HG03064 (cell line): ENCODE measurements around the gene PSEN2.
"Not testable (repeated sequence)": the region's sequence is repeated elsewhere in the genome, so short reads cannot be mapped to it uniquely, and the experiment has no call there.

Experiments used
- ATAC-seq: cut with Tn5 transposase; IDR thresholded peaks from one replicate; pipeline ENCODE4 v1.9.1; 2021; ENCODE audit warnings: low read depth; ENCODE audit not compliant: unreplicated experiment

Gene PSEN2

DNA sequence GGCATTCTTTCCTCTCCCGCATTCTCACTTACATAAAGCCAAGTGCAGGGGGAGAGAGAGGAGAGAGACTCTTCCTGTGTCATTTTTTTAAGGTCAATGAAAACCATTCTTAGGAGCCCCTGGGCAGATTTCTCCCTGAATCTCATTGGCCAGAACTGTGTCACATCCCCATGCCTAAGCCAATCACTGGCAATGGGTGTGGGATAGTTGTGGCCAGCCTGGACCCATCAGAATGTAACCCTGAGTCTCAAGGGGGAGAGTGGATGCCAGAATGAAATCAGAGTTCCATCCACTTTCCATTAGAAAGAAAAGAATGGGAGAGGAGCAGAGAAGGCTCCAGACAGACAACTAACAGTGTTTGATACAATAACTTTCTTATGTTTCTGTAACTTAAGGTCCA is 38.5 kb downstream of the PSEN2 start:
- ATAC-seq = no peak

GRCh38 chr1:226912587-226913176 is 42.3 kb downstream of the PSEN2 start:
- peak; percentile 65 for ATAC-seq

- ATAC-seq = peak; percentile 25
These were observed 45.2 kb downstream of the PSEN2 start for GRCh38 chr1:226915672-226915995.

DNA sequence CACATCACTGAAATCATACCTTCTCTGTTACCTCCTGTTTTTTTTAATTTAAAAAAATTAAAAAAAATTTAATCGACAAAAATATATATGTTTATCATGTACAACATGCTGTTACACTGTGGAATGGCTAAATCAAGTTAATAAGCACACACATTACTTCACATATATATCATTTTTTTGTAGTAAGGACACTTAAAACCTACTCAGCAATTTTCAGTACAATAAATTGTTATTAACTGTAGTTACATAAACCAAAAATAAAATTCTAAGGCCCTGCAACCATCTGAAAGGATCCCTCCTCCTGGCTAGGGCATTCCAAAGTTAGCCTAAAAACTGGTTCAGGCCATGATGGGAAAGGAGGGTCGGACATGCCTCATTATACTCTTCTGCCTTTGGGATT is 46.1 kb downstream of the PSEN2 start:
- ATAC-seq = no peak

- no peak for ATAC-seq
These were observed 49.2 kb downstream of the PSEN2 start for GRCh38 chr1:226919587-226919986.

GRCh38 chr1:226919995-226920394 is 49.6 kb downstream of the PSEN2 start:
- ATAC-seq = no peak

DNA sequence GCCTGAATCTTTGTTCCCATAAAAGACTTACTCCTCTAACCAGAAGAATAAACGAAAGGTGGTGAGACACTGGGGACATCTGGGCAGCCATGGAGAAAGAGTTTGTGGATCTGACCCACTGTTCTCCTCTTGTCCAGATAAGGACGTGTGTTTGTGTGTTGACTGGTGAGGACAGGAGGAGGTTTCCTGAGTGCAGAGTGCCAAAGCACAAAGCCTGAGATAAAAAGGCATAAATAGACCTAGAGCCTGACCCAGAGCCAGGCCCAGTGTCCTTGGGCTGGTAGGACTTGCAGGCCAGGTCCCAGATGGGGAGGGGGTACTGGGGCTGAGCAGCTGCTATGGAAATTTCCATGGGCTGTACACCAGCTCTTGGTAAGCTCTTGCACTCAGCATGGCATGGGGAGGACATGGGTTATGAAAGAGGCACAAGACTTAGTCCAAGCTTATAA is 50.1 kb downstream of the PSEN2 start:
- no peak for ATAC-seq

- no peak for ATAC-seq
These were observed 51.1 kb downstream of the PSEN2 start for GRCh38 chr1:226921504-226921903.

DNA sequence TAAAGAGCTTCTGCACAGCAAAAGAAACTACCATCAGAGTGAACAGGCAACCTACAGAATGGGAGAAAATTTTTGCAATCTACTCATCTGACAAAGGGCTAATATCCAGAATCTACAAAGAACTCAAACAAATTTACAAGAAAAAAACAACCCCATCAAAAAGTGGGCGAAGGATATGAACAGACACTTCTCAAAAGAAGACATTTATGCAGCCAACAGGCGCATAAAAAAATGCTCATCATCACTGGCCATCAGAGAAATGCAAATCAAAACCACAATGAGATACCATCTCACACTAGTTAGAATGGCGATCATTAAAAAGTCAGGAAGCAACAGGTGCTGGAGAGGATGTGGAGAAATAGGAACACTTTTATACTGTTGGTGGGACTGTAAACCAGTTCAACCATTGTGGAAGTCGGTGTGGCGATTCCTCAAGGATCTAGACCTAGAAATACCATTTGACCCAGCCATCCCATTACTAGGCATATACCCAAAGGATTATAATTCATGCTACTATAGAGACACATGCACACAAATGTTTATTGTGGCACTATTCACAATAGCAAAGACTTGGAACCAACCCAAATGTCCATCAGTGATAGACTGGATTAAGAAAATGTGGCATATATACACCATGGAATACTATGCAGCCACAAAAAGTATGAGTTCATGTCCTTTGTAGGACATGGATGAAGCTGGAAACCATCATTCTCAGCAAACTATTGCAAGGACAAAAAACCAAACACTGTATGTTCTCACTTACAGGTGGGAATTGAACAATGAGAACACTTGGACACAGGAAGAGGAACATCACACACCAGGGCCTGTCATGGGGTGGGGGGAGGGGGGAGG is 59.1 kb downstream of the PSEN2 start:
- ATAC-seq = not testable (repeated sequence)

DNA sequence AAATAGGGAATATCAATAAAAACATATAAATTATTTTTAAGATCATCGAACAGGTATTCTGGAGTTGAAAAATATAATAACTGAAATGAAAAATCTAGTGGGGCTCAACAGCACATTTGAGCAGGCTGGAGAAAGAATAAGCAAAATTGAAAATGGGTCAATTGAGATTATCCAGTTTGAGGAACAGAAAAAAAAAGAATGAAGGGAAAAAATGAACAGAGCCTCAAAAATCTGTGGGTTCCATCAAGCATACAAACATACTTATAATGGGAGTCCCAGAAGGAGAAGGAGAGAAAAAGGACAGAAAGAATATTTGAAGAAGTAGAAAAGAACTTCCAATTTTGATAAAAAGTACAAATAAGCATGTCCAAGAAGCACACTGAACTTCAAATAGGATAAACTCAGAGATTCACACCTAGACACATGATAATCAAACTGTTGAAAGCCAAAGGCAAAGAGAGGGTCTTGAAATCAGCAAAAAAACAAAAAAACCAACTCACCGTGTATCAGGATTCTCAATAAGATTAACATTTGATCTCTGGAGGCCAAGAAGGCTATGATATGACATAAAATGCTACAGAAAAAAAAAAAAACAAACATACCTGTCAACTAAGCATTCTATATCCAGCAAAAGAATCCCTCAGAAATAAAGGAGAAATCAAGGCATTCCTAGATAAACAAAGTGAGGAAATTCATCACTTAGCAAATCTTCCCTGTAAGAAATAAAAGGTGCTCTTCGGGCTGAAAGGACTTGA is 64.2 kb downstream of the PSEN2 start:
- ATAC-seq = no peak

DNA sequence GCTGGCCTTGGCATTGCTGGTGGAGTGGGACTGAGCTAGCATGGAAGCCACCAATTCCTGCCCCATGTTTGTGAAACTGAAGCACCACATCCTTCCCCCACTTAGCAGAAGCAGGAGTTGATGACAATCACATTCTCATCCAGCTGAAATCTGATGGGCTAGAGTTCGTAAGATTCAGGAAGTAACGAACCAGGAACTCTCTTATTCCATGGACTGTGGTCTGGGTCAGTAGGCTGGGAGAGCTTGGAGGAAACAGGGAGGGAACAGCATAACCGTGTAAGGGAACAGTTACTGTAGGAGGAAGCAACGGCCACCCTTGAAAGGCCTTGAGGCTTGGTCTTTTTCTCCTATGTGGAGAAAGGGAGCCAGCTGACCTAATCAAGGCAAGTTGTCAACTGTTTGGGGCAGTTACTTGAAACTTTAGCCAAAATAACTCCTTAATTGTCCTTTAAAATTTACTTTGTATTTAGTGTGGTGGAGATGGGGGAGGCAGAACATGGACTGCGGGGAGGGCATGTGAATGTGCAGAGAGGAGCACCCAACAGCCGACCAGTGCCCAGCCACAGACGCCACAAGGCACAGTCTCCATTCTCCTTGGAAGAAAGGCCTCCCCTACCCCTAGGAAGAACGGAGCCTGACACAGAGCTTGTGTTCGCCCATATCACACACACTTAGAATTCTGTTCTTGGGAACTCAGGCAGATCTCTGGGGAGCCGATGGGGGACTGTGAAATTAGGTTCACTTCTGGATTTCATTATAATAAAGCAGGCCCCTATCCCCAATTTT is 67.7 kb downstream of the PSEN2 start:
- ATAC-seq = no peak

DNA sequence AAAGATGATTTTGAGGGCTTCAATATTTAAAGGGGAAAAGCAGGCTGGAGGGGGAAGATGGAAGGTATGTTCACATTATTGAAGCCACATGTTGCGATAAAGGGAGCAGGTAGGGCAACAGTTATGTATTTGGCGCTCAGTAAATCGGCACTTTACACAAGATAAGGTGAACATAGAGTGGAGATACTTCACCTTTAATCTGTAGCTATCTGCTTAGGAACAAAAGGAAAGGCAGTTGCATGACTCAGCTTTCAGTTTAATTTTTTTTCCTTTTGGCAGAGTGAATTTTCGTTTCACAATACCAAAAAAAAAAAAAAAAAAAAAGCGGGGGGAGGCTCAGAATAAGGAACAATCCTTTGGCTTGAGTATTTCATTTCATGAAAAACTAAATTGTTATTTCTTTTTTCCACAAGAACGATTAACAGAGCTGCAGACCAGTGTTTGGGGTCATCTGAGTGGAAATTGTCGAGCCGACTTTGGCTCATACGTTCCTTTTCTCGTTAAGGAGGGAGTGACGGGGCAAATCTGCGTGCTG is 68.6 kb downstream of the PSEN2 start:
- ATAC-seq = no peak

DNA sequence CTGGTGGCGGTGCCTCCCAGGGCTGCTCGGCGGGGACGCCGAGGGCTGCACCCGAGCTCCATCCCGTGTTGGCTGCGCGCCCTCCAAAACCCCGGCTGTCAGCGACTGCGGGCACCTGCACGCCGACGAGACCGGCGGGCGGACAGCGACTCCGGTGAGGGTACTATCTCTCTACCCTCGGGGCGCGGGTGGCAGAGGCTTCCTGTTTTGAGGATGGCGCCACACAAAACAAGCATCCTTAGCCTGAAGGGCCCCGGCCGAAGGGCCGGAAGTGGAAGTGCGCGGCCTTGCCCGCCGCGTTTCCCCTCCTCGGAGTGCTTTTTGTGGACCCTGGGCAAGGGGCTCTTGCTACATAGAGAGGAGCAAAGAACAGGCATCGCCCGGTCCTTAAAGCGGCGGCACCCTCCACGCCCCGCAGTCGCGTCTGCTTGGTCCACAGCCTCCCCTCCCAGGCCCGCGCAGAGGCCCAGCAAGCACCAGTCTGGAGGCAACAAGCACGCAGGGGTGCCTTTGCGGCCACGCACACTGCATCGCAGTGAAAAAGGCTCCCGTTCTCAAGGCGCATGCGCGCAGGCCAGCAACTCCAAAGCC is 69.1 kb downstream of the PSEN2 start:
- ATAC-seq = peak; percentile 37

- peak; percentile 93 for ATAC-seq
These were observed 69.8 kb downstream of the PSEN2 start, which contains the start of gene COQ8A for GRCh38 chr1:226940029-226940805. COQ8A (plus strand) TSS chr1:226940294; CDS start chr1:226961386, 21,092 bp downstream.

DNA sequence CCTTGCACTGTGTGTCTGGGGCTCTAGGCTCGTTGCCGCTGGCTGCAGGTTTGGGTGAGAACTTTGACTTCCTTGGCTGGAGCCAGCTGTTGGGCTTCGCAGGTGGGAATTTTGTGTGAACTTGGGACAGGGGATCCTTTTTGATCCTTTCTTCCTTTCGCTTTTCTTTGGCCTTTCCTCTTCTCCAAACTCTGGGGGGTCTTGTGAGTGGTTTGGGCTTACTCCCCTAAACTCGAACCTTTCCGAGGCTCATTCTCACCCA is 70.3 kb downstream of the PSEN2 start:
- ATAC-seq = no peak

GRCh38 chr1:226942392-226942791 is 72.0 kb downstream of the PSEN2 start:
- no peak for ATAC-seq

GRCh38 chr1:226943156-226943555 is 72.7 kb downstream of the PSEN2 start:
- ATAC-seq = no peak

GRCh38 chr1:226943927-226944326 is 73.5 kb downstream of the PSEN2 start:
- ATAC-seq = no peak

DNA sequence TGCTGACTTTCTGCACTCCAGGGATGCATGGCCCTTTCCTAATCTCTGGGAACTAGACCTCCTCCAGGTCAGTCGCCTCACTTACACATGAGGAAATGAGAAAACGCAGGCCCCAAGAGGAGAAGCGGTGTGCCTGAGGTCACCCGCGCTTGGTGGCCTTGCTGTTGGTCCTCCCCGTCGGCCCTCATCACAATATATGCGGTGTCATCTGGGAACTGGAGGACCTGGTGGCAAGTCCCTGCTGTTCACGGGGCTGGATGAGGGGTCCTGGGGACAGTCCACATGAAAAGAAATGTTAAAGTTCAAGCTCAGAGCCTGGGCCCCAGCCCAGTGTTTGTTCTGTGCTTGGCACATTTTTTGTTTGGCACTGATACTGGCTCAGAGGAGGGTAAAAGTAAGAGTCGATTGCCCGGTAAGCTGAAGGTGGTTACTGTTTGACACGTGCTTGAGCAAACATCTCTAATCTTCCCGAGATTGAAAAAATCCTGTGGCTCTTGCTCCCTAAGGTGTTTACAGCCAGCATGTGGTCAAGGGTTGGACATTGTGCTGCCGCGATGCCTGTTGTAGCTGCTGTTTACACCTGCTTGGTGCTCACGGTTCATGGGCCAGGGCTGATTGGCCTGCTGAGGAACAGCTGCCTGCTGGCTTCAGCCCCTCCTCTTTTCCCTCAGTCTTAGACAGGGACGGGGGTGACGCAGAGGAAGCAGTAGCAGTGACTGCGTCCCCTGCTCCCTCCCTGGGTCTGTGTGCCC is 74.9 kb downstream of the PSEN2 start:
- ATAC-seq = no peak
